ENCODE measurements around the gene CLTC. TPM values are rescaled to one million over a fixed set of nuclear protein-coding genes. Genes with fewer than 3 reads are reported as not detected.

The CLTC gene
- total RNA-seq, 1 experiment from 2014 or later, result 434 TPM

- DNase-seq (ENCODE audit: low read depth), result no peak
These were observed 103.3 kb downstream of the CLTC start for GRCh38 chr17:59723041-59723440.

GRCh38 chr17:59723607-59724006, 103.9 kb downstream of the CLTC start:
- no peak for DNase-seq (ENCODE audit: low read depth)

- DNase-seq (ENCODE audit: low read depth), result peak; percentile 42
These were observed 106.0 kb downstream of the CLTC start for GRCh38 chr17:59725691-59726090.

GRCh38 chr17:59727817-59728533, 108.3 kb downstream of the CLTC start:
- DNase-seq (ENCODE audit: low read depth), result no peak

- no peak for DNase-seq (ENCODE audit: low read depth)
These were observed 110.7 kb downstream of the CLTC start for GRCh38 chr17:59730268-59730834.

GRCh38 chr17:59733697-59734096, 114.0 kb downstream of the CLTC start:
- no peak for DNase-seq (ENCODE audit: low read depth)

GRCh38 chr17:59734226-59734625, 114.5 kb downstream of the CLTC start:
- DNase-seq (ENCODE audit: low read depth), result no peak

- DNase-seq (ENCODE audit: low read depth), result no peak
These were observed 117.6 kb downstream of the CLTC start for GRCh38 chr17:59737324-59737723.

GRCh38 chr17:59743842-59744241, 124.1 kb downstream of the CLTC start:
- no peak for DNase-seq (ENCODE audit: low read depth)

- DNase-seq (ENCODE audit: low read depth), result no peak
These were observed 125.3 kb downstream of the CLTC start for GRCh38 chr17:59745040-59745439.

Other genes starting within 250 kb of the CLTC start
- 39.2 and 39.7 TPM in 2 replicates for gene DHX40, start 54.3 kb upstream of the CLTC start, total RNA-seq (2014; rRNA removed)
- gene PTRH2, start 87.5 kb downstream of the CLTC start, total RNA-seq (2014; rRNA removed), result 29.9 and 34.3 TPM in 2 replicates
- gene VMP1, start 87.8 kb downstream of the CLTC start, total RNA-seq (2014; rRNA removed), result 193 and 225 TPM in 2 replicates

Measured in LHCN-M2 (cell line).